Measurements from ENCODE around the gene CCDC85A. TPM values are rescaled to one million over a fixed set of nuclear protein-coding genes. Genes with fewer than 3 reads are reported as not detected.

Gene CCDC85A
- total RNA-seq, 1 donor, result not detected

DNA sequence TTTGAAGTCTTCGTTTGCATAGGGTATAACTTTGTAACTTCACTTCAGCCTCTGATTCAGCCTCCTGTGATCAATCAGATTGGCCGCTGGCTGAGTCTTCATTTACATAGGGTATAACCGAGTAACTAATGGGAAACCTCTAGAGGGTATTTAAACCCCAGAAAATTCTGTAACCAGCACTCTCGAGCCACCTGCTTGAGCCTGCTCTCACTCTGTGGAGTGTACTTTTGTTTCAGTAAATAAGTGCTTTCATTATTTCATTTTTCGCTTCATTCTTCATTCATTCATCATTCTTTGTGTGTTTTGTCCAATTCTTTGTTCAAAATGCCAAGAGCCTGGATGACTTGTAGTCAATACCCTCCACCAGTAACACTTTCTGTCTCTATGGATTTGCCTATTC lies 56.4 kb downstream of the CCDC85A start:
- H3K4me3 ChIP-seq (ENCODE audit: low read length), result no peak overlapping the region
- no peaks in the 10 kb centered on the region for H3K4me1 ChIP-seq (ENCODE audit: insufficient read depth, low read length)
- no peaks in the 10 kb centered on the region for H3K9me3 ChIP-seq (ENCODE audit: low read depth, low read length)
- H3K27me3 ChIP-seq (ENCODE audit: insufficient read depth, low read length), result no peaks in the 10 kb centered on the region

DNA sequence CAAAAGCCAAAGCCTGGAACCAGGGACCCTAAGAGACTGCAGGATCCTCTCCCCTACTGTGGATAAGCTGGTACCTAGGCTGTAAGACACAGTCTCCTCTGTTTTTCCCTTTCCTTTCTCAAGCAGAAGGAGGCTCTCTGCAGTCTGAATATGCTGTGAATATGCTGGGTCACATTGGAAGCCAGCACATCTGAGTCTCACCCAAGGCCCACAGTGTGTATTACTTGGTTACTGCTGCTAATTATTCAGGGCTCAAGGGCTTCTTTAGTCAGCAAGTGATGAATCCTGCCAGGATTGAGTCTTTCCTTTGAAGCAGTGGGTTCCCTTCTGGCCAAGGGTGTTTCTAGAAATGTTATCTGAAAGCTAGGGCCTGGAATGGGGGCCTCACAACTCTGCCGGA lies 60.7 kb downstream of the CCDC85A start:
- no peaks in the 10 kb centered on the region for H3K4me1 ChIP-seq (ENCODE audit: insufficient read depth, low read length)
- no peak overlapping the region for H3K4me3 ChIP-seq (ENCODE audit: low read length)
- H3K27me3 ChIP-seq (ENCODE audit: insufficient read depth, low read length), result no peaks in the 10 kb centered on the region
- H3K9me3 ChIP-seq (ENCODE audit: low read depth, low read length), result no peaks in the 10 kb centered on the region

DNA sequence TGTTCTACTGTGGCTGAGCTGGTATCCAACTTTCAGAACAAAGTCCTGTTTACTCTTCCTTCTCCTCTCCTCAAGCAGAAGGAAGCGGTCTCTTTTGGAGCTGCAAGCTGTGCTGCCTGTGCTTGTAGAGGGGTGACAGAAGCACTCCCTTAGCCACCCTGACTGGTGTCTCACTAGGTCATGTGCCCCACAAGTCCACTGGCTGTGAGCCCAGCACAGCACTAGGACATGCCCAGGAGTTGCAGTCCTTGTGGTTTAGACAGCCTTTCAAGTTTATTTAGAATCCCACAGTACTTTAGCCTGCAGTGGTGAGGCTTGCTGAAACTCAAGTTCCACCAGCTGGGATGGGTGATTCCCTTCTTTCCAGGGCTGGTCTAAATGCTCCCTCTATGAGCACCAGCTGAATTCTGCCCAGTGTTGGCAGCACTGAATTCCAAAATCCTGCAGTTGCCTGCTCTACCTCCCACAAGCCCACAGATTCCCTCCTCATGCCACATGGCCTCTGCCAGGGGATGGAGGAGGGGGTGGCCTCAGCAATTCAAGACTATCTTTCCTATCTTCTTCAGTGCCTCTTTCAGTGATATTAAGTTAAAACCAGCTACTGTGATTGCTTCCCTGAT lies 61.2 kb downstream of the CCDC85A start:
- Histone ChIP-seq H3K4me1 (ENCODE audit: insufficient read depth, low read length) (no peaks in the 10 kb centered on the region), H3K4me3 (ENCODE audit: low read length) (no peak overlapping the region), H3K9me3 (ENCODE audit: low read depth, low read length) (no peaks in the 10 kb centered on the region), H3K27me3 (ENCODE audit: insufficient read depth, low read length) (no peaks in the 10 kb centered on the region)

DNA sequence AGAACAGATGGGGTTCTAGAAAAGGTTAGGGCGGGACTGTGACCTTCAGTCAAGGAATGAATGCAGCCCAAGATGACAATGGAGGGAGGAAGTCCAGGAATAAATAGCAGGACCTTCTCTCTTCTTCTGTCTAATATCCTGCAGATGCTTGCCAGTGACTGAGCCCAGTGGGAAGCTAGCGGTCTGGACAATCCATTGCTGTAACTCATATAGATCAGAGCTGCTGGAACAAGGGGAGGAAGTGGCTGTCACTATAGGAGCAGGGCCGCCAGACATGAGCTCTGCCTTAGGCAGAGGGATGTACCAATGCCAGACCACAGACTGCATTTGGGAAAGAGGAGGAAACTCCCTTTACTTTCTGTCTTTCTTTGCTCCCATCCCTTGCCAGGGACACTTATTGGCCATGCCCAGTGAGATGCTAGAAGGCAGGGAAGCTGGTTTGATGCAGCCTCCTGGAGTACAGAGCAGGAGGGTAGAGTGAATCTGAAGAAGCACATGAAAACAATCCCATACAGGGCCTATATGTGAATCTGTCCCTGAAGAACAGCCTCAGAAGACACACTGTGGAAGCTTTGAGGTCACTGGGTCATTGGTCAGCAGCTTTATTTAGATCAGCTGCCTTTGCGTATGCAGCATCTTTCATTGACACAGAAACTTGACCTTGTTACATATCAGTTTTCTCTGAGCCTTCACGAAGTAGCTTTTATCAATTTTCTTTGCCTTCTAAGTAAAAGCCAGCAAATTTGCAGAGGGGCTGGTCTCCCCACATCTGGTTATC lies 65.4 kb downstream of the CCDC85A start:
- H3K4me3 ChIP-seq (ENCODE audit: low read length), result no peak overlapping the region

DNA sequence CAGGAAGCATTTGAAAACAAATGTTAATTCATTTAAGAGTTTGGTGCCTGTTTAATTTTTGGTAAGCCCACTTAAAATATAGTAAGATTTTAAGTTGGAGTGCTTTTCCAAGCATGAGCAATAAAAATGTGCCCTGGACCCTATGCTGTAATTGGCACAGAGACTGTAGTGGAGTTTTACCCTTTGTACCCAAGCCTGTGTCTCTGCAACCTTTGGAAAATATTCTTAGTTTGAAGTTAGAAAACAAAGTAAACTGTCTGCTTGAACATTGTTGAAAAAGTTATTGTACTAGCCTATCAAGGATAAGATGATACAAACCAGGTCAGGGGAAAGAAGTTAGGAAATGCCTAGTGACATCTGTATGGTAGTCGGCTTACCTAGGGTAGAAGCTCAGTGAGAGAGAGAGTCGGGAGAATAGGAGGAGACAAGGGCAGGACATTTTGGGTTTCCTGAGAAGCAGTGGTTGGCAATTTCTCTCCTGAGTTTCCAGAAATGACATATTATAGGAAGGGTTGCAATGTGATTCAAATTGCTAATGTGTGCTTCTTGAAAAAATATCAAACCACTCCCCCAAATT lies 66.5 kb downstream of the CCDC85A start:
- Histone ChIP-seq H3K27me3 (ENCODE audit: insufficient read depth, low read length) (no peaks in the 10 kb centered on the region), H3K9me3 (ENCODE audit: low read depth, low read length) (no peaks in the 10 kb centered on the region), H3K4me3 (ENCODE audit: low read length) (no peak overlapping the region), H3K4me1 (ENCODE audit: insufficient read depth, low read length) (no peaks in the 10 kb centered on the region)

More for the DNA sequence above, 65.4 kb downstream of the CCDC85A start:
- Histone ChIP-seq H3K4me1 (ENCODE audit: insufficient read depth, low read length) (no peaks in the 10 kb centered on the region), H3K9me3 (ENCODE audit: low read depth, low read length) (no peaks in the 10 kb centered on the region), H3K27me3 (ENCODE audit: insufficient read depth, low read length) (no peaks in the 10 kb centered on the region)

DNA sequence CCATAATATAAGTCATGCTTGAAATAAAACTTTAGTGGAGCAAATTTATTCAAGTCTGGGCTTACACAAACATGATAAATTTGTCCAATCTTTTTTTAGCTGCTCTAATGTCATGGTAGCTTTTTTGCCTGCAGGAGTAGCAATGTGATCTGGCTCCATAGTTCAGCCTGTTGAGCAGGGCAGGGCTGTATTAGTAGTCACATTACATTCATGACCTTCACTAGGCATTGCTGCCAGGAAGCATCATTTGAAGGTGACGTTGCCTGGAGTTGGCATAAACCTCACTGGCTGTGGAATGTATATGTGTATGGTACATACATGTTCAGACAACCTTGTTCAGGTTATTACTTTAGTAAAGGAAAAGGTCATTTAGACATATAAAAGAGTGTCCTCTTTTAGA lies 76.6 kb downstream of the CCDC85A start:
- no peak overlapping the region for H3K4me3 ChIP-seq (ENCODE audit: low read length)
- H3K4me1 ChIP-seq (ENCODE audit: insufficient read depth, low read length), result no peaks in the 10 kb centered on the region
- H3K27me3 ChIP-seq (ENCODE audit: insufficient read depth, low read length), result no peaks in the 10 kb centered on the region
- no peaks in the 10 kb centered on the region for H3K9me3 ChIP-seq (ENCODE audit: low read depth, low read length)

DNA sequence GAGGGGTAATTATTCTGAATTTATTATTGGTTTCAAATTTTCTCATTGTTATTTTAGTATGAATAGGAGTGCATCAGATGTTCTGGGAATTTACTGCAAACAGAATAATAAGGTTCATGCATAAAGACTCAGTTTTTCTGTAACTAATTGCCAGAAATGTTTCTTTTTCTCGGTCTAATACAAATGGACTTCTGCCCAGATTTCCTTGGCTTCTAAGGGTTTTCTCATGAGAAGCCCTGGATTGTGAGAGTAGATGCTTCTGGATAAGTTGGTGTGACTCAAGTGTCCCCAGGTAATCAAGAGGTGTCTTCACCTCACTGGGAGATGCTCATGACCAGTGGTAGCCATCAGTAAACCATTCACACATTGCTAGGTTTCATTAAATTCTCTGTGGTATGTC lies 78.5 kb downstream of the CCDC85A start:
- Histone ChIP-seq H3K9me3 (ENCODE audit: low read depth, low read length) (no peaks in the 10 kb centered on the region), H3K27me3 (ENCODE audit: insufficient read depth, low read length) (no peaks in the 10 kb centered on the region), H3K4me1 (ENCODE audit: insufficient read depth, low read length) (no peaks in the 10 kb centered on the region), H3K4me3 (ENCODE audit: low read length) (no peak overlapping the region)

DNA sequence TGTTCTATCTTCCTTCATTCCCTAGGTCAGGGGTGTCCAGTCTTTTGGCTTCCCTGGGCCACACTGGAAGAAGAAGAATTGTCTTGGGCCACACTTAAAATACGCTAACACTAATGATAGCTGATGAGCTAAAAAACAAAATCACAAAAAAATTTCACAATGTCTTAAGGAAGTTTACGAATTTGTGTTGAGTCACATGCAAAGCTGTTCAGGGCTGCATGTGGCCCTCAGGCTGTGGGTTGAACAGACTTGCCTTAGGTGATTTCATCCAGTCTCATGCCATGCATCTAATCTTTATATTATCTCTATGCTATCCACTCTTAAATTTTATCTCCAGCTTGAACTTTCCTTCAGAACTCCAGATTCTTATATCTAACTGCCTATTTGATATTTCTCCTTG lies 80.1 kb downstream of the CCDC85A start:
- Histone ChIP-seq H3K4me3 (ENCODE audit: low read length) (no peak overlapping the region), H3K4me1 (ENCODE audit: insufficient read depth, low read length) (no peaks in the 10 kb centered on the region), H3K27me3 (ENCODE audit: insufficient read depth, low read length) (no peaks in the 10 kb centered on the region), H3K9me3 (ENCODE audit: low read depth, low read length) (no peaks in the 10 kb centered on the region)

DNA sequence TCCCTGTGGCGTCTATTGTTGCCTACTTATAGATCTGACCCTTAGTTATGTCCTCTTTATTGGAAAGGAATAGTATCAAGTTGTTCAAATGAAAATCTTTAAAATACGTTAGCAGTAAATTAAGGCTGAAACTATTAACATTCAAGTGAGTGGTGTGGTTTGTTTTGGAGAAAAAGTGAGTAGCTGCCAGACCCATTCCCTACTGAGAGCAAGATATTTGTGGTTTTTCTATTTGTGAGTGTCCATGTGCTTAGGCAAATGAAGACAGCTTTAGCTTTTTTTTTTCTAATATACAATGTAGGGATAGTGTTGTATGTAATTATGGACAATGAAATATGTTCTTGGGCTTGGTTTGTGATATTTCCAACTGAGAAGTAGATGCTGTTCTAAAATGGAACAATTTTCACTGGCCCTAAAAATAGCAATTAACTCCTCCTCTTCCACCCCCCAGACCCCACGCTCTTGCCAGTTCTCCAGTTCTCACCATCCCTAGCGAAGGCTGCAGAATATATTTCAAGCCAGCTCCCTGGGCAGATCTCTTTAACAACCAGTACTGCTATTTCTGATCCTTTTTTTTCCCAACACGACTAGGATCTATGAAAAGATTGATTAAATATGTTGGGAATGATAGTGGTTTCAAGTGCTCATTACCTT lies 83.1 kb downstream of the CCDC85A start:
- H3K9me3 ChIP-seq (ENCODE audit: low read depth, low read length), result no peaks in the 10 kb centered on the region
- no peak overlapping the region for H3K4me3 ChIP-seq (ENCODE audit: low read length)
- no peaks in the 10 kb centered on the region for H3K4me1 ChIP-seq (ENCODE audit: insufficient read depth, low read length)
- no peaks in the 10 kb centered on the region for H3K27me3 ChIP-seq (ENCODE audit: insufficient read depth, low read length)

DNA sequence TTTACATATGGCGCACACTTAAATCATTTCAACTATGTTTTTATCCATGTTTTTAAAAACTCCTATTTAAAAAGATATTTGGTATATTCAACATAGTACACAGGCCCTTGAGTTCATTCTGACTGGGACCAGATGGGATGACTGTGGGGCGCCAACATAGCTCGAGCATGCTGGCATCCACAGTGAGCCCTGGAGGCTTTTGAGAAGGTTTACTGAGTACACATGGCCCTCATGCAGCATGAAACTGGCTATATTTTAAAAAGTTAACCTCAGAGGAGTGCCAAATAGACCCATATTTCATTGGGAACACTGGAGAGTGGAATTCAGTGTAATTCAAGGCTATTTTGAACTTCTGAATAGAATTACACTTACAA lies 83.6 kb downstream of the CCDC85A start:
- H3K4me3 ChIP-seq (ENCODE audit: low read length), result no peak overlapping the region
- H3K27me3 ChIP-seq (ENCODE audit: insufficient read depth, low read length), result no peaks in the 10 kb centered on the region
- no peaks in the 10 kb centered on the region for H3K4me1 ChIP-seq (ENCODE audit: insufficient read depth, low read length)
- no peaks in the 10 kb centered on the region for H3K9me3 ChIP-seq (ENCODE audit: low read depth, low read length)

DNA sequence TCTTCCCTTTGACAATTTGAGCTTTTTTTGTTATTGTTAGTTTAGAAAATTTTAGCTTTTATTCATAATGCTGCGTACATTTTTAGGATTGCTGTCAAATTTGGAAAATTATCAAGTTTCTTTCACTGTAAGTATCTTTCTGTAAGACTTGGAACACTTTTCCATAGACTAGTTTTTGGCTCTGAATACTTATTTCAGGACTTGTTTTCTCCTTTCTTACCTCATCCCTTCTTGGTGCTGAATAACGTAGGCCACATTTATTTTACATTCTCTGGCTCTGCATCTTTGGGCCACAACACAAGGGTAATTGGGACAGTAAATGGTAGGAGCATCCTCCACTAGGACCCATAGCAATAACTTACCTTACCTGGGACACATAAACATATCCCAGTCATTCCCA lies 85.1 kb downstream of the CCDC85A start:
- Histone ChIP-seq H3K27me3 (ENCODE audit: insufficient read depth, low read length) (no peaks in the 10 kb centered on the region), H3K9me3 (ENCODE audit: low read depth, low read length) (no peaks in the 10 kb centered on the region), H3K4me3 (ENCODE audit: low read length) (no peak overlapping the region), H3K4me1 (ENCODE audit: insufficient read depth, low read length) (no peaks in the 10 kb centered on the region)

DNA sequence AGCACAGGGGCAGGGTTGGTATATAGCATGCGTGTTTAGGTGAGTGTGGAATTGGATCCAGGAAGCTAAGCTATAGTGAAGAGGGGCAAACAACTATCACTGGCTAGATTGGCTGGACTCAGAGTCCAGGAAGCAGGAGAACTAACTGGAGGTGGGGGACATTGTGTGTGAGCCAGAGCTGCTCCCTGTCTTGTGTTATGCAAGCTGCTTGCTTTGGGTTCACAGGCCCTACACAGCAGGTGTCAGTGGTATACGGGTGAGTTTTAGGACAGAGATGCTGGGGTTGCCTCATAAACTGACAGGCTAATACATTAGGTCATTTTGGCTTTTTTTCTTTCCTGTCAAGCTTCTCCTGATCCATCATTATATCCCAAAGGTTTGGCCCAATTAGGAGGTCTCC lies 87.5 kb downstream of the CCDC85A start:
- H3K27me3 ChIP-seq (ENCODE audit: insufficient read depth, low read length), result no peaks in the 10 kb centered on the region
- no peaks in the 10 kb centered on the region for H3K9me3 ChIP-seq (ENCODE audit: low read depth, low read length)
- no peaks in the 10 kb centered on the region for H3K4me1 ChIP-seq (ENCODE audit: insufficient read depth, low read length)
- H3K4me3 ChIP-seq (ENCODE audit: low read length), result no peak overlapping the region

DNA sequence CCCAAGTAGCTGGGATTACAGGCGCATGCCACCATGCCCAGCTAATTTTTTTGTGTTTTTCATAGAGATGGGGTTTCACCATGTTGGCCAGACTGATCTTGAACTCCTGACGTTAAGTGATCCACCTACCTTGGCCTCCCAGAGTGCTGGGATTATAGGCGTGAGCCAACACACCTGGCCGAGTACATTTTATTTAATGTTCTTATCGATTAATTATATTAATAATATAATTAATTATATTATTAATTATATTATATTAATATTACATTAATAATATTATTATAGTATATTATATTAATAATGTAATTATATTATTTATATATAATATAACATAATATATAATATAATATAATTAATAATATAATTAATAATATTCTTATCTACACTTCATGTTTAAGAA lies 101.4 kb downstream of the CCDC85A start:
- Histone ChIP-seq H3K9me3 (ENCODE audit: low read depth, low read length) (peaks cover 4% of the 10 kb centered on the region), H3K4me1 (ENCODE audit: insufficient read depth, low read length) (no peaks in the 10 kb centered on the region), H3K27me3 (ENCODE audit: insufficient read depth, low read length) (no peaks in the 10 kb centered on the region), H3K4me3 (ENCODE audit: low read length) (no peak overlapping the region)

DNA sequence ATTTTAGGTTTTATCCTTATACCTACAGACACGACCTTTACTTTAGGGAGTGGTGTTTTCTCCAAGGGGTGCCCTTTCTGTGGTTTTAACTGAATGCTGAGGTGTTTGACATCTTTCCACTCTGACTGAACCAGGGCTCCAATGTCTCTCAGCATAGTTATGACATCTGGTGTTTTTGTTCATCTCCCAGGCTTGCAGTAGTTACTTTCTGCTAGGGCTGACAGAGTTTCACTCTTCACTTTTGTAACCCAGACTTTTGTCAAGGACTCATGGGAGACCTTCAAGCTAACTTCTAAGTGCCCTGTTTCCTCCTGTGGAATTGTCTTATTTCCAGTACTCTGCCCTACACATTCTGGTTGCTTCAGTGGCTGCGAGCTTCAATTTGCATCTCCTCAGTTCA lies 103.1 kb downstream of the CCDC85A start:
- Histone ChIP-seq H3K27me3 (ENCODE audit: insufficient read depth, low read length) (no peaks in the 10 kb centered on the region), H3K4me3 (ENCODE audit: low read length) (no peak overlapping the region), H3K4me1 (ENCODE audit: insufficient read depth, low read length) (no peaks in the 10 kb centered on the region), H3K9me3 (ENCODE audit: low read depth, low read length) (peaks cover 4% of the 10 kb centered on the region)

DNA sequence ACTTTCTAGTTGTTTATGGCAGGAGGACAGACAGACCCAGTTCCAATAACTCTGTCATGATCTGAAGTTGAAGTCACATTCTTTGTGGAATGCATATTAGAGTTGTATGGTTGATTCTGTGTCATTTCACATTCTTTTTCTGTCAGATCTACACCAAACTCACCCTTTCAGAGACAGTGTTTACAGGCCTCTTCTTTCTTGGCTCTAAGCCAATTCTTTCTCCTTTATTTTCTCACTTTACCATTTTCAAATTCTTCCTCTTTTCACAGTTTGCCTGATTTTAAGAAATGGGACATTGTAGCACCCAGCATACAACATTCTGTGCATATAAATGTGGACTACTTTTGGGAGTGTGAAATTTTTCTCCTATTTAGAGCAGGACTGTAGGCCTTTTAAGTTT lies 103.7 kb downstream of the CCDC85A start:
- no peaks in the 10 kb centered on the region for H3K27me3 ChIP-seq (ENCODE audit: insufficient read depth, low read length)
- no peaks in the 10 kb centered on the region for H3K4me1 ChIP-seq (ENCODE audit: insufficient read depth, low read length)
- no peak overlapping the region for H3K4me3 ChIP-seq (ENCODE audit: low read length)
- H3K9me3 ChIP-seq (ENCODE audit: low read depth, low read length), result peaks cover 4% of the 10 kb centered on the region

Measured in mononuclear cell (primary cell).